ENCODE data around the gene GPC3. TPM values are rescaled to one million over a fixed set of nuclear protein-coding genes. Genes with fewer than 3 reads are reported as not detected.

GPC3 gene
- total RNA-seq, 1 experiment from 2014 or later: not detected

DNA sequence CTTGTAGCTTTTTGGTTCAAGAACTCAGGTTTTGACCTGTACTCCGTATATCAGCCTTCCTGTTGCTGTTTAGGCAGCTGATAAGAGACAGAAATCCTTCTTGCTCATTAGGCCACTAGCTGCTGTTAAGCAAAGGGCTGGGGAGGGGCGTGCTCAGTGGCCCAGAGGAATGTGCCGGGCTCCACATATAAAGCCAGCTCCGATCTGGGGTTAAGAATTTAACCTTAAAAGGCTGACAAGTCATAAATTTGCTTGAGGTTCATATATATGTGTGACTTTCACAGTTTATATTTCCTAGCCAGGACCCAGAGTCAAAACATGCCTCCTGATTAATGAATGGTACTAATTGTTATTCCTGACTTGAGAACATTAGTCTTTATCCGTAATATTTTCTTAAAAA is 15.3 kb downstream of the GPC3 start:
- DNase-seq (ENCODE audit: low read depth): no peak

DNA sequence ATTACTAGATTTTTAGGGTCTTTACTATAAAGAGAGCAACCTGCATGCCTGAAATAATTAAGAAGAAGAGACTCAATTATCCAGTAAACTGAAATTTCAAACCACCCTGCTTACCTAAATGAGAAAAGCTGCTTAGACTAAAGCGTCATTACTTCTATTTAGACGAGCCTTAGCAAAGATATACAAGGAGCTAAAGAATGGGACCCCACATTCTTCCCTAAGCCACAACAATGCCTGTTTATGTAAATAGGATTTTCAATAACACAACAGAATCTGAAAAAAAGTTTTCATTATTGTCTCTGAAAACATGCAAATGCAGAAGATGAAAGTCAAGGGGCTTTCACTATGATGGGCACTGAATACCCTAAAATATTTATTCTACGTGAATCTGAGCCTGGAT is 16.2 kb downstream of the GPC3 start:
- DNase-seq (ENCODE audit: low read depth): no peak

DNA sequence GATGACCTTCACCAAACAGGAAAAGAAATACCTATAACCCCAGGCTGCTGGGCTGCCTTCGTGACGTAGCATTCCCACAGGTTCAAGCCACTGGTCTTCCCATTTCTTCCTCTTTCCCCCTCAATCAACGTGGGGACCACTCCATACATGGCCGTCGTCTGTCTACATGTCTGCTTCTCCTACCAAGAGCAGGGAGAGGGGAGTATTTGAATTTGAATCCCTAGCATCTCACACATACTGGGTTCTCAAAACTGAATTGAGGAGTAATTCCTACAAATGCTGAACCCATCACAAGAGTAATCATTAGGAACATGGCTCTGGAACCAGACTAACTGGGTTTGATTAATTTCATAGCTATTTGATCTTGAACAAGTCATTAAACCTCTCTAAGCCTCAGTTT is 17.3 kb downstream of the GPC3 start:
- no peak for DNase-seq (ENCODE audit: low read depth)

DNA sequence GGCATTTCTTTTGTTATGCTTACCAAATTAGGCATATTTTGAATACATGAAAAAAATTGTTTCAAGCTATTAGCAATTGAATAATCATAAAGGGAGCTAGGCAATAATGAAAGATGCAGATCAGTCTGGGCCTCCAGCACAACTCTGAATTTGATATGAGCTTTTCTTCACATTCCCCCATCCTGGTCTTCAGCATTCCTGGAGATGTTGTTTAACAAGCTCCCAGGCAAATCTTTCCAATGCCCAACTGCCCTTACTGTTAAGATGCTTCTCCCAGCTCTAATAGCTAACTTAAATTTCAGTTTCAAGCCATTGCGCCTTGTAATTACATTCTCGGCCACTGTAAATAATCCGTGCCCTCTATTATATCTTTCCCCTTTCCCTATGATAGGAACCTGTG is 19.2 kb downstream of the GPC3 start:
- no peak for DNase-seq (ENCODE audit: low read depth)

DNA sequence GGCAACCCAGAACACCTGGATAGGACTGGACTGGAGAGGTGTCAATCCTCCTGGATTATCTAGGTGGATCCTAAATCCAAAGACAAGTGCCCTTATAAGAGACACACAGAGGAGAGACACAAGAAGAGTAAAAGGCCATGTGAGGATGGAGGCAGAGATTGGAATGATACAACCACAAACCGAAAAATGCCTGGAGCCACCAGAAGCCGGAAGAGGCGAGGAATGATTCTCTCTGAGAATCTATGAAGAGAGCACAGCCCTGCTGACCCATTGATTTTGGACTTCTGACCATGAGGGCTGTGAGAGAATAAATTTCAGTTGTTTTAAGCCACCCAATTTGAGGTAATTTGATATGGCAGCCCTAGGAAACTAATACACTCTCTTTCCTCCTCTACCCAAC is 20.1 kb downstream of the GPC3 start:
- DNase-seq (ENCODE audit: low read depth): no peak

DNA sequence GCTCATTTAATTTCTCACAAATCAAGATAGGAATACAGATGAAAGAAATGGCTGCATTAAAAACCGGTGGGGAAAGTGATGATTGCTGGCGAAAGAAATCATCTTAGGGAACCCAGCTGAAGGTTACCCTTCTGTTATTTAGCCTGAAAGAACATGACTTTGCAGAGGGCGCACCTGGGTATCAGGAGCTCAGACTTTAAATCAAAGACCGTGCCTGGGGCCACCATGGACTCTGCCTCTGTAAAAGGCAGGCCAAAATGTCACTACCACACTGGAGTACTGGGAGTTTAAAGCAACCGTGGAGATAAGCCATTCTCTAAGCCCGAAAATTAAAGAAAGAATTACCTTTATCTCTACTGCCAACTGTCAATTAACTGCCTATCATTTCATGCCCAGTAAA is 24.3 kb downstream of the GPC3 start:
- no peak for DNase-seq (ENCODE audit: low read depth)

DNA sequence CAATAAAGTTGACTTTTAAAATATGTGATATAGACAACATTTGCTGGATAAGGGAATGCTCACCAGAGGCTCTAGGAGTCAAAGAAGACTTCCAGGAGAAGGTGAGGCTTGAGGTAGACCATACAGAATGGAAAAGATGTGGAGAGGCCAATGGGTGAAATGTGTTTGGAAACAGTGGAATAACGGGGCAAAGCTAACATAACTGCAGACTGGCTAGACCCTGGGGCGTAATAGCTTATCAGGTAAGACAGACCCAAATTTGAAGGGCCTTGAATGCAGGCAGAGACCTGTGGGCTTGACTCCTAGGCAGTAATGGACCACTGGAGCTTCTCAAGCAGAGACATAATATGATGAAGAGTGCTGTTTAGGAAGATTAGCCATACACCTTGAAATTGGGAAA is 25.4 kb downstream of the GPC3 start:
- DNase-seq (ENCODE audit: low read depth): no peak

DNA sequence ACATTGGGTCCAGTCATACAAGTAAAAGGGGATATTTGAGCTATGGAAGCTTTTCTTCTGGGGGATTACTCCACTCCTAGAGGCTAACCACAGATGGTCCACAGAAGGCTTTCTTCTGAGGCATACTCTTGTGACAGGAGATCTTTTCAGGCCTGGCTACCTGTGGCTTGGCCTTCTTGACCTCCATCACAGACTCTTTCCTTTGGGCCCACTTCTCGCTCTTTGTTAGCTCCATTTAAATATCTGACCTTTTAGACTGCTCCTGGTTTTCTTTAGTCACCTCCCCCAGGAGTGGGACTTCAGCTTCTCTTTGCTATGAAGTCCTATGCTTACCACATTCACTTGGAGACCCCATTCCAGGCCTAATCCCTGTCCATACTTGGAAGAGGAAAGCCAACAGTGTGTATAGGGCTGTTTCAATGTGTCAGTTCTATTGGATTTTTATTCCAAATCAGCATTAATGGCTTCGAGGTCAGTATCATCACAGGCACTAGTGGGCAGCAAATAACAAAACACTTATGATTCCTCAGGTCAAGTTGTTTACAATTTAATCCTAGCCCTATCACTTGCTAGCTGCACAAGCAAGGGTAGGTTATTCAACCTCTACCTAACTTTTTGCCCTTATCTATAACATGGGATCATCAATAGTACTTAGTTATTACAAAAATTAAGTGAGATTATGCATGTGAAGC is 26.3 kb downstream of the GPC3 start:
- DNase-seq (ENCODE audit: low read depth): no peak

DNA sequence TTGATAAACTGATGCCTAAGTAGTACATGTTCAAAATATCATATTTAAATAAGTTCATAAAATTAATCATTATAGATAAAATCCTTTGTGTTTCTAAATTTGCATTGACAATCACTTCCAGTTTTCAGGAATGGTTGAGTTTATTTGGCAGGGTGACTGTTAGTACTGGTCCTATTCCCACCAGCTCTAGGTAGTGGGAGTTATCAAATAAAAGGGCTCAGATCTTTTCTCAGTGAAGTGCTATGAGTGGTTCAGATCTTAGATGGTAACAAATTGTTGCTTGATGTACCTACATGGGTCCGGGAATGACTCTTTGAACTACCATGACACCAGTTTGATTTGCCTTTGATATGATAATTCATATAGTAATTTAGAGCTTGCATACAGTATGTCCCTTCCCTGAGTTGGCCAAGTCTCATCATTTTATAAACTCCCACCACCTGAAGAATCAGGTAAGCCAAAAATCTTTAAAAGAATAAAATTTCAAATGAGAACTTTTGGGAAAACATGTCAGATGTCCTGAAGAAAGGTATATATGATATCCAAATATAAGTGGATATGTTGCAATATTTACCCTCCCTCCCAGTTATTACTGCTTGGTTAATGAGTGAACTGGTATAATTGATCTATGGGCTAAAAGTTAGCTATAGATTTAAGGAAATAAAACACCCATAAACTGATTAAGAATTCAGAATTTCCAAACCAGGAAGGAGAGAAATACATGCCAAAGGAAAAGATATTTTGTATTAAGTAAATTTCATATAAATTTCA is 28.6 kb downstream of the GPC3 start:
- no peak for DNase-seq (ENCODE audit: low read depth)

DNA sequence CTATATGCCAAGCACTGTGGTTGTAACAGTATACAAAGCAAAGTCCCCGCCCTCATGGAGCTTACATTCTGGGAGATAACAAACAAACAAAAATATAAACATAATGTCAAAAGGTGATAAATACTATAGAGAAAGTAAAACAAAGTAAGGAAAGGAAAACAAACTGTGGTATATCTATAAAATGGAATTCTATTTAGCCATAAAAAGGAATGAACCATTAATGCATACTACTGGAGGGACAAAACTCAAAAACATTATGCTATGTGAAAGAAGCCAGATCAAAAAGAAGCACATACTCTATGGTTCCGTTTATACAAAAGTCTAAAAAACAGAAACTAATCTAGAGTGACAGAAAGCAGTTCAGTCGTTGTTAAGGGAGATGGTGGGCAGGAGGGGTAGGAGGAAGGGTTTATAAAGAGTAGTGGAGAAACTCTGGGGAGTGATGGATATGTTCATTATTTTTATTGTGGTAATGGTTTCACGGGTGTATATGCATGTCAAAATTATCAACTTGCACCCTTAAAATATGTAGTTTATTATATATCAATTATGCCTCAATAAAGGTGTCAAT is 31.5 kb downstream of the GPC3 start:
- DNase-seq (ENCODE audit: low read depth): no peak

DNA sequence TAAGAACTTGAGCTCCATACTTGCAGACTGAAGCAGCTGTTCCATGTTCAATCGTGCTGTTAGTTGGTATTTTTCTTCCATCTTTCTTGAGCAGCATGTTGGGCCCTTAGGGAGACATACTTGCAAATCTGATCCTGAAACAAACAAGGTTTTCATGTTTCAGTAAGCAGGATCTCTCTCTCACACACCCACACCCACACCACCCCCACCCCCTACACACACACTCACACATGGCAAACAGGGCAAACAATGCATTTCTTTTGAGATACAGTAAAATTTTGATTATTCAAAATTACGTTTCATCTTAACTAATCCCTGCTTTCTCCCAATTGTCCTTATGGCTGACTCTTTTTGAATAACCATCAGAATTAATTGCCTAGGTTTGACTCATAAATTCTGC is 32.3 kb downstream of the GPC3 start:
- no peak for DNase-seq (ENCODE audit: low read depth)

DNA sequence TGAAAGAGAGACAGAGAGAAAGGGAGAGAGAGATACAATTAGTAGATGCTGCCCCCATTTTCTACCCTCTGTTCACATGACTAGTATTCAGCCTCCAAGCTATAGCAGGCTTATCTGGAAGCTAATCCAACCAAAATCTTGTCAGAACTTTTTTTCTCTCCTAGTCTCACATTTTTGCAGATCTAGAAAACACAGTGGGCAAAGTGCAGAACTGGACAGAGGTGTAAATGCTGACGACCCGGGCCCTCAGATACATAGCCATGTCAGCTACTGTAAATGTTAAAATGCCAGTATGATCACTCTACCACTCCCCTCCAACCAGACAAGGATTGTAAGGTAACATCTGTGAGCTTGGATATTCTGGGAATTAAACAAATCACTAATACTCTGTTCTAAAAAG is 34.3 kb downstream of the GPC3 start:
- DNase-seq (ENCODE audit: low read depth): no peak

DNA sequence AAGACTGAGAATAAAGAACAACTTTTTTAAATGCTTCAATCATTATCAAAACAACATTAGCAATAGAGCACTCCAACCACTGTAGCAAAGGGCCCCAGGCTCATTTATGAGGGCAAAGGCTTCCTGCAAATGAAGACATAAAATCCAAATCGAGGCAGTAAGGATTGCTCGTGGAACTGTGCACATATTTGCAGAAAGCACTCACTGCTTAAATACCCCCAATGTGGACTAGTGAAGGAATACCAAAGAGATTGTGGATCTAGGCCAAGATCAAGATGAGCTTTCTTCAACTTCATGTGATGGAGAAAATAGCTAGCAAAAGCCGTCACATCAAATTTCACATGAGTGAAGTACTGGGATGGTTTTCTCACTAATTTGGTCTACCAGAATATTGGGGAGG is 35.2 kb downstream of the GPC3 start:
- no peak for DNase-seq (ENCODE audit: low read depth)

DNA sequence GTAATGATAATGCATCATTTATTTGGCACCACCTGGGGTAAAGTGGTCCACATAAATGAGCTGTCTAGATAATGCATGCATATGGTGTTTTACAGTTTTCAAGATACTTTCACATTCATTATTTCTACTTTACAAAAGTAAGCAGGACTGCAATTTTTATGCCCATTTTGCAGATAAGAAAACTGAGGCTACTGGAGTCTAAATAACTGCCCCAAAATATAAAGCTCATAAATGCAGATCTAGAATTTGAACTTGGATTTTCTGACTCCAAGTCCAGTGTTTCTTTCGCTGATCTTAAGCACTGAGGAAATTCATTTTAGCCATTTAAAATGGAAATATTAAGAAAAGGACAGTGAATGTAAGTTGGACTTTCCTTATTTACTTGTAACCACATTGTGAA is 36.5 kb downstream of the GPC3 start:
- DNase-seq (ENCODE audit: low read depth): no peak

DNA sequence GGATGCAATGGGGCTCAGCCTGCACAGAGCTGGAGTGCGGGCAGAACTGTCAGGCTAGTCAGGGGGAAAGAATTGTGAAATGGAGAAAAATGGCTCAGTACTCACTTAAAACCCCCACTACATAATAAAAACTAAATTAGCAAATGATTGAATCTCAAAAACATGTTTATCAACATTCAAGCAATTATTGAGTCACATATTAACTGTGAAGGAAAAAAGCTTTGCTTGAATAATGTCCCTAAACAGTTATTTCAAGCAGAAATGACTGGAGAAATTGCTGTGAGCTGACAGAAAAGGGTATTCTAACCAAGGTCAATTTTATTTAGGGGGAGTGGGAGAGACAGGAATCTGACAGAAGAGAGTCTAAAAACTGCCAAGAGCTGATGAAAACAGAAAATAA is 37.4 kb downstream of the GPC3 start:
- DNase-seq (ENCODE audit: low read depth): no peak

DNA sequence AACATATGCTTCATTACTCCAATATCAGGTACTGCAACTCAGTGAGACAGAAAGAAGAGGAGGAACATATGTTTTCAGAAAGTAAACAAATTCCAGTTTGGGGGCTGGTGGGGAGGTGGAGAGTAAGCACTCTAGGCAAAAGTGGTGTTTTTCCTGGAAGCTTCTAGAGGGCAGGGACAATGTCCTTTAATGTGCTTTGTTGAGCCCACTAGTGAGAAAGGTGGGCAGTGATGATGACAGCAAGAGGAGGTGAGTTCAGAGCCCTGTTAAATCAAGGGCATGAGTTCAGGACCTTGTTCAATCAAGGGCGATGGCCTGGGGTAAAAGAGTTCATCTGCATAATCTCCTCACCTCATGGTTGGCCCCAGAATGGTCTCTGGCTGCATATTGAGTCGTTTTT is 38.4 kb downstream of the GPC3 start:
- no peak for DNase-seq (ENCODE audit: low read depth)

DNA sequence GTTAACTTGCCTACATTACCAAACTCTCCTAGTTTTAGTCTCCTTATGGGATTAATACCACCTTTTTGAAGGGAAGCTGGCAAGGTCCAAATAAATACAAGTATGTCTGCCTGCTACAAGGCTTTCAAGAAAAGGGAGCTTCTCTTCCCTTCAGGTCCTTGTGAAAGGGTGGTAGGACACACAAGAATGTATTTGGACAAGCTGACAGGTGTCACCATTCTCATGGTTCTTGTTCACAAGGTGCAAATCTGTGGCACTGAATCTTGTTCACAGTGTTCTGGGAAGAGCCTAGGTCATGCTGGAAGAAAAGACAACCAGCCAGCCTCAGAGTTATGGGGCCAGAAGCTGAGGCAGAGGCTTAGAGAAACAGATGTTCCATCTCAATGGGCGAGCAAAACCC is 41.9 kb downstream of the GPC3 start:
- no peak for DNase-seq (ENCODE audit: low read depth)

DNA sequence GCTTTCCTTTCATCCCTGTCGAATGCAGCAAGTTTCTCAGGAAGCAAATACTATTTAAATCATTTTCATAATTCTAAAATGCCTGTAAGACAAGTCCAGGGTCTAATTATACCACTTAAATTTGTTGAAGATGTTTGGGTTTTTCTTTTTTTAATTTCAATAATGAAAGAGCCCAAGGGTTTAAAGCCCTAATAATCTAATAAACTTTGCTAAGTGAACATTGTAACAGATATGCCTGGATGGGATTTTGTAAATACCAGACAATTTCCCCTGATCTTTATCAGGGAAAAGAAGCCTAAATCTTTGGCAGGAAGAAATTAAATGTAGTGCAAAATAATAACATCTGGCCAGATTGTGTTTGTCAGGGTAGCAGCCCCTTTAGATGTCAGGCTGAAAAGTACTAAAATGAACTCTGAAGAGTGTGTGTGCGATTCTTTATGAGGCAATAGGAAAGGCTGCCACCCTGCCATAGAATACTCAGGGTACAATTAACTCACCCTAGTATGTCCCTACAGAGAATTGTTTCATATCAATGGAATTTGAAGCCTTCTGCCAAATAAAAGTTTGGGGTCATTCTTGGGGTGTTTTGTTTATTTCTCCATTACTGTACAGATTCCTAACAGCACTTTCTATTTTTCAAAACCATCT is 45.6 kb downstream of the GPC3 start:
- DNase-seq (ENCODE audit: low read depth): no peak

DNA sequence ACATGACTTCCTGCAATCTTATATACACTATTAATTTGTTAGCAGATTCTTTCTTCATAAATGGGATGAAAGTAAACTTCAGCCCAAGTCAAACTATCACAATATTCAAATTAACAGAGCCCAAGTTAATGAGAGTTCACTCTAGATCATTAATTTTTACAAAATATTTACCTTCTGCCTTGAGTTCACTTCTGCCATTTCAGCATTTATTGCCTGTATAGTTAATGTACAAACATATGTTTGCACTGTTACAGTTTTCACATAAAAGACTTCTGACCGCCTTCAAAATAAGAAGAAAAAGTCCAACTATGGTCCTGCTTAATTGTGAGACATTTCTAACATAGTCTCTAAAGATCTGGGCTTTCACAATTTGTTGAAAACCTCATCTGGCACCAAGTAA is 46.9 kb downstream of the GPC3 start:
- no peak for DNase-seq (ENCODE audit: low read depth)

DNA sequence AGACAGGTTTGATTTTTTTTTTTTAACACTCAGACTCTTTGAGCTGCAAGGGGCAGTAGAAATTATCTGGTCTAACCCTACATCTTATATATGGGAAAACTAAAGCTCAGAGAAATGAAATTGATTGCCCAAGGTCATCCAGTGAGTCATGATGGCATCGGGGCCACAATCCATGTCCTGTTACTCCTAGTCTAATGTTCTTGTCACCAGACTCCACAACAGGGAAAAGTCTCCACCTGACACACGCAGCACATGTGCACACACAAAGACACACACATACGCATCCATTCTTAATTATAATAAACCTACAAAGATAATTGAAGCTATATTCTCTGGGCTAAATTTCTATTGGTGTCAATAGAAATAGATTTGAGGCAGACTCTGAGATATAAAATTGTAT is 48.4 kb downstream of the GPC3 start:
- DNase-seq (ENCODE audit: low read depth): no peak

DNA sequence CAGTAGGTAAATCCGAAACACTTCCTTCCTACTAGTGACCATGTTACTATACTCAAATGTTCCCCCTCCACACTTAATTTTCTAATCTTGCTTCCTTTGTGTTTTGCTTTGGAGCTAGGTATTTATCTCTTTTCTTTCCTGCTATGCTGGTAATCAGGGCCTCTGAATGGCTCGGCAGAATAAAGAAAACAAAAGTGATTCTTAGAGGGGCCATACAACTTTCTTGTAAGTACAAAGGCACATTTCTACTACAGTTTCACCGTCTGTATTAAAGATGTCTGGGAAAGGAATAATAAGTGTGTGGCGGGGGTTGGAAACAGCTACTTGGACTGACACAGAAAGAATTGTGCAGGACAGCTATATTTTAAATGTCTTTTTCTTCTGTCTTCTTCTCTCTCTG is 50.3 kb downstream of the GPC3 start:
- DNase-seq (ENCODE audit: low read depth): no peak

DNA sequence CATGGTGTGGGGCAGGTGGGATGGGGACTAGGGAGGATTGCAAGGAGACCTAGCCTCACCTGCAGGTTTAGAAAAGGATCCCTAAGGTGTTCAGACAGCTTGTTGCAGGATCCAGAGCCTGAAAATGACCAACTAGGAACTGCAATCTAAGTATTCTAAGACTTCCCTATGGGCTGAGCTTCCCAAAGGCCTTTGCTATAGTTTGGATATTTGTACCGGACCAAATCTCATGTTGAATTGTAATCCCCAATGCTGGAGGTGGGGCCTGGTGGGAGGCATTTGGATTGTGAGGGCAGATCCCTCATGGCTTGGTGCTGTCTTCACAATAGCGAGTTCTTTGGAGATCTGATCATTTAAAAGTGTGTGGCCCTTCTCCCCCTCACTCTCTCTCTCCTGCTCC is 52.1 kb downstream of the GPC3 start:
- no peak for DNase-seq (ENCODE audit: low read depth)
